Stimulated activated CD4-positive, alpha-beta T cell treated with anti-CD3 and anti-CD28 coated beads, Interleukin-12 subunit alpha, Interleukin-12 subunit beta, amount 100 ng/mL, for 48 hours (primary cell): ENCODE data around the gene DSTYK.

ENCODE experiments used
- DNase-seq, 3 donors: peaks; one replicate each; pipeline ENCODE4 v3.0.0-alpha.2; 2020; ENCODE audit warnings: low read depth in 2 of 3, low spot score in 1 of 3

DSTYK gene

GRCh38 chr1:205133287-205133686, 78.2 kb downstream of the DSTYK start:
- DNase-seq, result no peak

DNA sequence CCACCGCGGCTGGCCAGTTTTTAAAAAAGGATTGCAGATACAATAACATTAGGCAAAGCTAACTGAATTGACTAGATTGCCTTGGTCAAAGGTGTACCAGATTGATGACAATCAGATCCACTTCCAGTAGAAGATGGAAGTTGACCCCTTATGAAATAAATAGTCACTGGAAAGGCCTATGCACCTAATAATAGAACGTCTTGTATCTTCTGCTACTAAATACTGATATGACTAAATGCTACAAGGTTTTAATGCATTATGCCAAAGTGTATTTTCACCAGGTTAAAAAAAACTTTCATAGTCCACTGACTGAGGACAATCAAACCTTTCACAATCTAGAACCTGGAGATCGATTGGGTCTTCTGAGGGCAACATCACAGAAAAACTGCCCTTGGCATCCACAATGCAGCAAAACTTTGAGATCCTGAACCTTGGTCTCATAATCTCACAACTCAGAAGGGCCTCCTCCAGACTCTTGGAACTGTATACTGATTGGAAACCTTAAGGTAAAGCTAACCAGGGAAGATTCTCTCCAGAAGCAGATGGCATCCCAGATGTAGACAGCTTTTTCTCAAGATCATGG, 82.0 kb downstream of the DSTYK start:
- DNase-seq, result no peak

DNA sequence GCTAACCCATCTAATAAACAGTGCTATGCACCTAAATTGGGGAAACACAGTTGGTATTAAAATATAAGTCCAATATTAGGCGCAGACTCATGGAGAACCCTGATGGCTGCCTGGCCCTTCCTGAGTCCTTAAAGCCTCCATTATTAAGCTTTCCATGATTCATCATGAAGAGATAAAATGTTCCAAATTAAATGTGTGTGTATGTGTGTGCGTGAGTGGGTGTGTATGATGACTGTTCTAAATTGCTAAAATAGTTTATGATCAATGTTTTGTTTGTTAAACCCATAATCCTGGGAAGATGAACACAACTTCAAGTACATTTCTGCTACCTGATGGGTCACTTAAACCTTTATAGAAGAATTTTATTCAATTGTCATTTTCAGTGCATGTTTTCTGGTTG, 83.5 kb downstream of the DSTYK start:
- no peak for DNase-seq

- DNase-seq, result no peak
These were observed 83.9 kb downstream of the DSTYK start for GRCh38 chr1:205127646-205128045.

DNA sequence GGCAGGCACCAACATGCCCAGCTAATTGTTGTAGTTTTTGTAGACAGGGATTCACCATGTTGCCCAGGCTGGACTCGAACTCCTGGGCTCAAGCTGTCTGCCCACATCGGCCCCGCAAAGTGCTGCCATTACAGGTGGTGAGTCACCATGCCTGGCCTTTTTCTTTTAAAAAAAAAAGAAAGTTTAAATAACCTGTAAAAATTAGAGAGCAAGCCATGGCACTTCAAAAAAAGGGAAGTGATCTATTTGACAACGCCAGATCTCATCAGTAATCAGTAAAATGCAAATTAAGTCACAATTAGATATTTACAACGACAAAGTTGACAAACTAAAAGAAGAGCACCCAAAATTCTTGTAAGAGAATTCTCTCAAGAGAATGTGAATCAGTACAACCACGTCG, 86.8 kb downstream of the DSTYK start:
- DNase-seq, result no peak

- no peak for DNase-seq
These were observed 89.0 kb downstream of the DSTYK start for GRCh38 chr1:205122489-205122882.

- DNase-seq, result peak; percentile 90 to 98 (median 94)
These were observed 89.6 kb downstream of the DSTYK start, which contains the start of gene RBBP5 for GRCh38 chr1:205121660-205122488. TSS of gene RBBP5 (minus strand) at chr1:205121978. CDS start at chr1:205121873, 105 bp downstream.

DNA sequence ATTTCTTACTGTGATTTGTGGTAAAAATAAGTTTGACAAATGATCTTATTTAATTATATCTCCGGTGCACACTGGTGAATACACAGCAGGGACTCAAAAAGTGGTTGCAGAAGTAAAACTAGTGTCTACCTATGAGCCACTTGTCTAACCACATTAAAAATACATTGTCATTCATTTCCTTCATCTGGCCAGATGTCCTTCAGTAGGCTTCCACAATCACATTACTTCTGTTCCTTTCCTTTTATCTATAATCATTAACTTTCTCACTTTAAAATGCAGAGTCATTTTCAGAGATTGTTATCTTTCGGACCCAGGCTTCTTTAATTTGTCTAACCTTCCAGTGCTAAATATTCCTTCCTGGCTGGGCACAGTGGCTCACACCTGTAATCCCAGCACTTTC, 92.8 kb downstream of the DSTYK start:
- DNase-seq, result no peak

DNA sequence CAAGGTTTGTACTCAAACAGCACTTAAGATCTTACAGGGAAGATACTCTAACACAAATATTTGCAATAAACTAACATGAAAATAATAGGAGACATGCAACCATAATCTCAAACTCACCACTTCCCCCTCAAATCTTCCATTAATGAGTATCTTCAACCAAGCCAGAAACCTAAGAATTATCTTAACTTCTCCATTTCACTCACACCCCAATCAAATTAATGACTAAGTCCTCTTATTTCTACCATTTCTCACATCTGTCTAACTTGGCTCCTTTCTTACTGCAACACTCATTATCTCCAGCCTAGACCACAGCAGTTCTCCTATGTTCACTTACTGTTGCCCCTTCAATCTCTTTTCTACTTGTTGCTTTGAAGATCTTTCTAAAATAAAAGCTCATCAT, 100.1 kb downstream of the DSTYK start:
- no peak for DNase-seq

GRCh38 chr1:205109711-205110110, 101.8 kb downstream of the DSTYK start:
- DNase-seq, result no peak

GRCh38 chr1:205109269-205109668, 102.2 kb downstream of the DSTYK start:
- no peak for DNase-seq

- no peak for DNase-seq
These were observed 103.0 kb downstream of the DSTYK start for GRCh38 chr1:205108464-205108863.

DNA sequence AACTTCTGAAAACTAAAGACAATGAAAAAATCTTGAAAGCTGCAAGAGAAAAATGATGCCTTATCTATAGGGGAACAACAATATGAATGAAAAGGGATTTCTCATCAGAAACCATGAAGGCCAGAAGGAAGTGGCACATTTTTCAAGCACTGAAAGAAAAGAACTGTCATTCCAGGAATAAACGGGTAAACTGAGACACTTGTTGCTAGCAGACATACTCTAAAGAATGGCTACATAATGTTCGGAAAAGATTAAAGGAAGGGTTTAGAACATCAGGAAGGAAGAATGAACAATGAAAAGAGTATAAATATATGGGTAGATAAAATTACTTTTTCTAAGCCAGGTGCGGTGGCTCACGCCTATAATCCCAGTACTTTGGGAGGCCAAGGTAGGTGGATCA, 104.2 kb downstream of the DSTYK start:
- no peak for DNase-seq

DNA sequence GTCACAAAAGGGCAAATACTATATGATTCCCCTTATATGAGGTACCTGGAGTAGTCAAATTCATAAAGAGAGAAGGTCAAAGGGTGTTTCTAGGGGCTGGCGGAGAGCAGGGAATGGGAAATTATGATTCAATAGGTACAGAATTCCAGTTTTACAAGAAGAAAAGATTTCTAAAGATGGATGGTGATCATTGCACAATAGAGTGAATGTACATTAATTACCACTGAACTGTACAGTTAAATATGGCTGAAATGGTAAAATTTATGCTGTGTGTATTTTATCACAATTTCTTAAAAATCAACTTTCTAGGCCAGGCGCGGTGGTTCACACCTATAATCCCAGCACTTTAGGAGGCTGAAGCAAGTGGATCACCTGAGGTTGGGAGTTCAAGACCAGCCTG, 109.1 kb downstream of the DSTYK start:
- DNase-seq, result no peak

DNA sequence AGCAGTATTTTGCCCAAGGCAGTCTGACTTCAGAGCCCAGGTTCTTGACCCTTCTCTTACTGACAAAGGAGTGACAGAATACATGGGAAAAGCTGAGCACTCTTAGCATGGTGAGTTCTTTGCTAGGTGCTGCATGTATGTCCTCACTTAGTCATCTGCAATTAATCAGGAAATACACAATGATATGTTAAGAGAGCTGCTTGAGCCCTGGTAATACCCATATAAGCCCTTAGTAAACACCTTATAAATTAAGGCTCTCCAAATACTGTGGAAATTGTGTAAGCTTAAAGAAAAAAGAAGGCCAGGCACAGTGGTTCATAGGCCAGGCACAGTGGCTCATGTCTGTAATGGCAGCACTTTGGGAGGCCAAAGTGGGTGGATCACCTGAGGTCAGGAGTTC, 113.3 kb downstream of the DSTYK start:
- DNase-seq, result no peak

GRCh38 chr1:205095422-205095821, 116.1 kb downstream of the DSTYK start:
- no peak for DNase-seq
